Measurements from ENCODE around the gene SNHG17. TPM values are rescaled to one million over a fixed set of nuclear protein-coding genes. Genes with fewer than 3 reads are reported as not detected.

The SNHG17 gene
- total RNA-seq, 1 donor = 6.9 TPM

DNA sequence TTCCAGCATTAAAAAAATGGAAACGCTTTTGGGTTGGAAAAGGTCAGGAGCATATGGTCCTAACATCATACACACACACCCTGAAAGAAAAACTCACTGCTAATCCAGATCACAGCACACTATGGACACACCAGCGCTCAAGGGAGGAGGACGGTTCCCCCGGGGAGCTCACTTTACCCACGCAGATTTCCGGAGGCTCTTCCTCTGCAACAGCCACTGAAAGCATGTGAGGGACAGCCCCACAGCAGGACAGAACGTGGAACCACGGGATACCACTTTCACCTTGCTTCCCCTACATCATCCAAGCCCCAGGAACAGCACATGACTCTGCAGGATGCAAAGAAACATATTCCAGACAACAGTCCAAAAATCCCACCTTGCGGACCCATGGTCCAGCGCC lies 13.2 kb downstream of the SNHG17 start:
- Histone ChIP-seq H3K27me3 (ENCODE audit: insufficient read depth, low read length) (no peaks in the 10 kb centered on the region), H3K27ac (ENCODE audit: low read depth, low read length) (no peak overlapping the region), H3K4me2 (ENCODE audit: insufficient read depth, low read length) (no peak overlapping the region), H3K4me3 (ENCODE audit: insufficient read depth, low read length) (no peak overlapping the region), H3K36me3 (ENCODE audit: insufficient read depth, low read length) (peaks cover 84% of the 10 kb centered on the region), H3K9me3 (ENCODE audit: low read depth, low read length) (no peaks in the 10 kb centered on the region), H4K20me1 (ENCODE audit: insufficient read depth, low read length) (peaks cover 70% of the 10 kb centered on the region), H2AFZ (ENCODE audit: low read length) (no peak overlapping the region), H3K4me1 (ENCODE audit: insufficient read depth, low read length) (peaks cover 16% of the 10 kb centered on the region), H3K79me2 (ENCODE audit: insufficient read depth, low read length) (peaks cover 52% of the 10 kb centered on the region)
- TF ChIP-seq, protein P1, sequence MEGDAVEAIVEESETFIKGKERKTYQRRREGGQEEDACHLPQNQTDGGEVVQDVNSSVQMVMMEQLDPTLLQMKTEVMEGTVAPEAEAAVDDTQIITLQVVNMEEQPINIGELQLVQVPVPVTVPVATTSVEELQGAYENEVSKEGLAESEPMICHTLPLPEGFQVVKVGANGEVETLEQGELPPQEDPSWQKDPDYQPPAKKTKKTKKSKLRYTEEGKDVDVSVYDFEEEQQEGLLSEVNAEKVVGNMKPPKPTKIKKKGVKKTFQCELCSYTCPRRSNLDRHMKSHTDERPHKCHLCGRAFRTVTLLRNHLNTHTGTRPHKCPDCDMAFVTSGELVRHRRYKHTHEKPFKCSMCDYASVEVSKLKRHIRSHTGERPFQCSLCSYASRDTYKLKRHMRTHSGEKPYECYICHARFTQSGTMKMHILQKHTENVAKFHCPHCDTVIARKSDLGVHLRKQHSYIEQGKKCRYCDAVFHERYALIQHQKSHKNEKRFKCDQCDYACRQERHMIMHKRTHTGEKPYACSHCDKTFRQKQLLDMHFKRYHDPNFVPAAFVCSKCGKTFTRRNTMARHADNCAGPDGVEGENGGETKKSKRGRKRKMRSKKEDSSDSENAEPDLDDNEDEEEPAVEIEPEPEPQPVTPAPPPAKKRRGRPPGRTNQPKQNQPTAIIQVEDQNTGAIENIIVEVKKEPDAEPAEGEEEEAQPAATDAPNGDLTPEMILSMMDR (IDR thresholded peaks at IDR 0.05; ENCODE audit: extremely low read depth, low read depth, low read length) = no peak
- no peak for DNase-seq (ENCODE audit: insufficient read length, low spot score, missing footprints)

DNA sequence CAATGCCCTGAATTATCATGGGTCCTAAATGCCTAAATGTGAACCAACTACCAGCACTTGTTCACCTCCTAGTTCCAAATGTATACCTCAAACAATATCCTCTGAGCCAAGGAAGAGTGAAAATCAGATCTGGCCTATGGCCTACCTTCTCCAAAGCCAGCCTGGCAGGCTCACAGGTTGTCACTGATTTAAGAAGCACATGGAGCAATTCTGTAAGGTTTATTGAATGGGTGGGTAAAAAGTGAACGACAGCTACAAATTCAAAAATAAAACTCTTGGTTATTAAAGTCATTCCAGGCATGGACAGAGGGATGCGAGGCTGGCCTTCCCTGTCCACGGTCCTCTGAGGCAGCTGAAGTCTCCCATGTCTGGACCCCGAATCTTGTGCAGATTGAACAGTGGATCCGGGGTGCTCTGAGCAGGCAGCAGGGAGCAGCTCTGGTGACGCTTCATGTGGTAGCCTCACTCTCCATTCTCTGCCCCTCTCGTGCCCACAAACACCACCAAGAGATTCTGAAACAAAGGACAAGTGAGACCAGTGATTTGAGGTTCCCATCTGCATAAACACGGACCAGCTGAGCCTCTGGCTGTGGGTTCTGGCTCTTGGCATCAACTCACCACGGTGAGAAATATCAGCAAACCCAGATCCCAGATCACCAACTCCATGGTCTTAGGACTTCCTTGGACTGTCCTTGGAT lies 14.6 kb downstream of the SNHG17 start:
- no peak overlapping the region for H3K4me2 ChIP-seq (ENCODE audit: insufficient read depth, low read length)
- TF ChIP-seq, protein P1 (IDR thresholded peaks at IDR 0.05; ENCODE audit: extremely low read depth, low read depth, low read length) = no peak
- no peak overlapping the region for H2AFZ ChIP-seq (ENCODE audit: low read length)
- H3K4me3 ChIP-seq (ENCODE audit: insufficient read depth, low read length) = no peak overlapping the region
- peak; percentile 48 for DNase-seq (ENCODE audit: insufficient read length, low spot score, missing footprints)
- H3K27me3 ChIP-seq (ENCODE audit: insufficient read depth, low read length) = no peaks in the 10 kb centered on the region
- H4K20me1 ChIP-seq (ENCODE audit: insufficient read depth, low read length) = peaks cover 56% of the 10 kb centered on the region
- peaks cover 42% of the 10 kb centered on the region for H3K79me2 ChIP-seq (ENCODE audit: insufficient read depth, low read length)
- no peak overlapping the region for H3K27ac ChIP-seq (ENCODE audit: low read depth, low read length)
- H3K9me3 ChIP-seq (ENCODE audit: low read depth, low read length) = no peaks in the 10 kb centered on the region
- H3K4me1 ChIP-seq (ENCODE audit: insufficient read depth, low read length) = peaks cover 2% of the 10 kb centered on the region
- peaks cover 79% of the 10 kb centered on the region for H3K36me3 ChIP-seq (ENCODE audit: insufficient read depth, low read length)

DNA sequence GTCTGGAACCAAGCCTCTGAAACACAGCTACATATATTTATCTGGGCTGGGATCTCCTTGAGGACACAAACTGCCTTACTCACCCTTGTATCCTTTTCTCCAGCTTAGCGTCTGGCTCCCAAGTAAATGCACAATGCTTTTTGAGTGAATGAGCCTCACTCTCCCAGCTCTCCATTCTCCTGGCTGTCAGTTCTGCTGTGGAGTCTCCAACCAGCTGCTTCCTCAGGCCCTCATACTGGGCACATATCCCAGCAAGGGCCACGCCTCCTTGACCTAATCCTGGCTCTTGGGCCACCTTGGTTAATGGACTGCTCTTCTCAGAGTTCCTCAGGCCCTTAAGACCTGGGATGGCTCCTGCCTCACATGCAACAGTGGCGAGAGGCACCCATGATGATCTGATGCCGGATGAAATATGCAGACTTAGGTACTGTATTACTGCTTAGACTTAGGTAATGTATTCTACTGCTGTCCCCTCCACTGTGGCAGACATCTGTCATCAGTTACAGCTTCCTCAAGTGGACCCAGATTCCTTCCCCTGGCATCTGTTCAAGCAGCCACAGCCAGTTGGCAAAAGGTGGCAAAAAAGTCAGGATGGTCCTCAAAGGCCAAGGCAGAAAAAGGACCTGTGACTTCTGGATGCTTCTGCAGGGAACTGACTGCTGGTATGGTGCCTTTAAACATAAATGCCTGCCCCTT lies 16.5 kb downstream of the SNHG17 start:
- Histone ChIP-seq H3K4me2 (ENCODE audit: insufficient read depth, low read length) (no peak overlapping the region), H3K79me2 (ENCODE audit: insufficient read depth, low read length) (peaks cover 23% of the 10 kb centered on the region)
- peak; percentile 59 for DNase-seq (ENCODE audit: insufficient read length, low spot score, missing footprints)

More for the DNA sequence above, 16.5 kb downstream of the SNHG17 start:
- no peaks in the 10 kb centered on the region for H3K9me3 ChIP-seq (ENCODE audit: low read depth, low read length)
- H3K36me3 ChIP-seq (ENCODE audit: insufficient read depth, low read length) = peaks cover 69% of the 10 kb centered on the region
- H3K4me3 ChIP-seq (ENCODE audit: insufficient read depth, low read length) = no peak overlapping the region
- no peak overlapping the region for H2AFZ ChIP-seq (ENCODE audit: low read length)
- TF ChIP-seq, protein P1 (IDR thresholded peaks at IDR 0.05; ENCODE audit: extremely low read depth, low read depth, low read length) = no peak
- H3K27me3 ChIP-seq (ENCODE audit: insufficient read depth, low read length) = no peaks in the 10 kb centered on the region
- peaks cover 38% of the 10 kb centered on the region for H4K20me1 ChIP-seq (ENCODE audit: insufficient read depth, low read length)
- H3K4me1 ChIP-seq (ENCODE audit: insufficient read depth, low read length) = no peaks in the 10 kb centered on the region
- peak overlapping the region; percentile 6 for H3K27ac ChIP-seq (ENCODE audit: low read depth, low read length)

Measured in osteoblast (primary cell).